ENCODE results near the gene RHOT1.

RHOT1 gene

GRCh38 chr17:32274643-32275042 is 132.3 kb downstream of the RHOT1 start:
- DNase-seq = no peak

Data from inflammatory macrophage (primary cell).